CD14-positive monocyte (primary cell): Measurements from ENCODE around the gene TMEM158. TPM values are rescaled to one million over a fixed set of nuclear protein-coding genes. Genes with fewer than 3 reads are reported as not detected.
A peak's percentile ranks its signal among the peaks of the same experiment; 100 is the strongest.

Experiments used
- DNase-seq, 3 donors: peaks; one replicate each; pipeline ENCODE4 v3.0.0-alpha.2; 2011 to 2022
- H2AFZ ChIP-seq: 2 replicates; pipeline ENCODE4 v1.6.0; 2012; ENCODE audit warnings: mild to moderate bottlenecking, low read depth, low read length, inconsistent platforms; ENCODE audit not compliant: insufficient read depth, poor library complexity, severe bottlenecking
- H3K27ac ChIP-seq, 2 donors: 1 replicate in 1 of 2; 2 replicates in 1 of 2; pipeline ENCODE4 v1.5.1; 2012 to 2013; ENCODE audit warnings: low read length in 2 of 2, control low read depth in 1 of 2, inconsistent platforms in 1 of 2, low read depth in 1 of 2, mild to moderate bottlenecking in 1 of 2
- H3K27me3 ChIP-seq, 2 donors: one replicate each; pipeline versions ENCODE4 v1.6.0 to v1.6.1; 2011 to 2013; ENCODE audit warnings: low read length in 2 of 2; ENCODE audit not compliant: control insufficient read depth in 2 of 2, insufficient read depth in 2 of 2
- H3K36me3 ChIP-seq, 2 donors: replicated peaks in 1 of 2; 1 replicate in 1 of 2; 2 replicates in 1 of 2; pipeline versions ENCODE4 v1.5.1 to v1.6.1; 2012 to 2013; ENCODE audit warnings: low read length in 2 of 2, control low read depth in 1 of 2, inconsistent platforms in 1 of 2, mild to moderate bottlenecking in 1 of 2; ENCODE audit not compliant: insufficient read depth in 2 of 2, control insufficient read depth in 1 of 2
- H3K4me1 ChIP-seq, 2 donors: 1 replicate in 1 of 2; 2 replicates in 1 of 2; pipeline versions ENCODE4 v1.5.1 to v1.6.1; 2012 to 2013; ENCODE audit warnings: low read length in 2 of 2, control low read depth in 1 of 2, inconsistent platforms in 1 of 2, mild to moderate bottlenecking in 1 of 2, moderate library complexity in 1 of 2; ENCODE audit not compliant: insufficient read depth in 2 of 2, control insufficient read depth in 1 of 2
- H3K4me2 ChIP-seq: replicated peaks from 2 replicates; pipeline ENCODE3; 2012; ENCODE audit warnings: low read length, moderate library complexity, mild to moderate bottlenecking; ENCODE audit not compliant: poor library complexity, severe bottlenecking; ENCODE audit errors: extremely low read depth
- H3K4me3 ChIP-seq, 3 experiments: fragments of 200-600 bp in 1 of 3; sonication (generic) in 1 of 3; replicated peaks in 1 of 3; 1 replicate in 2 of 3; 2 replicates in 1 of 3; pipeline ENCODE4 v1.5.1; 2011 to 2013; ENCODE audit warnings: low read length in 3 of 3, mild to moderate bottlenecking in 3 of 3, control low read depth in 2 of 3, low read depth in 2 of 3, inconsistent platforms in 1 of 3, moderate library complexity in 1 of 3
- H3K79me2 ChIP-seq: 2 replicates; pipeline ENCODE4 v1.6.0; 2012; ENCODE audit warnings: mild to moderate bottlenecking, control low read depth, inconsistent platforms, low read length, moderate library complexity; ENCODE audit not compliant: insufficient read depth
- H3K9ac ChIP-seq: 2 replicates; pipeline ENCODE4 v1.6.0; 2017; ENCODE audit warnings: low read length, mild to moderate bottlenecking; ENCODE audit not compliant: insufficient read depth, poor library complexity, severe bottlenecking
- H3K9me3 ChIP-seq, 2 donors: replicated peaks in 1 of 2; 1 replicate in 1 of 2; 2 replicates in 1 of 2; pipeline versions ENCODE4 v1.5.1 to v1.6.1; 2012 to 2013; ENCODE audit warnings: low read length in 2 of 2, control low read depth in 1 of 2; ENCODE audit not compliant: control insufficient read depth in 1 of 2, insufficient read depth in 1 of 2
- H4K20me1 ChIP-seq: 2 replicates; pipeline ENCODE4 v1.6.0; 2012; ENCODE audit warnings: mild to moderate bottlenecking, low read length, control low read depth, moderate library complexity; ENCODE audit not compliant: insufficient read depth
- H3K27ac Mint-ChIP-seq, 7 donors: one replicate each; pipeline ENCODE4 v1.8.0; 2020; ENCODE audit warnings: mild to moderate bottlenecking in 7 of 7, mixed read lengths in 7 of 7, moderate library complexity in 6 of 7, inconsistent platforms in 2 of 7
- H3K27me3 Mint-ChIP-seq, 3 donors: one replicate each; pipeline ENCODE4 v1.8.0; 2021 to 2022; ENCODE audit warnings: low read depth in 3 of 3, mild to moderate bottlenecking in 3 of 3, mixed read lengths in 3 of 3, moderate library complexity in 3 of 3, inconsistent platforms in 1 of 3
- H3K36me3 Mint-ChIP-seq, 2 donors: one replicate each; pipeline ENCODE4 v1.8.0; 2020; ENCODE audit warnings: mixed read lengths in 2 of 2, inconsistent platforms in 1 of 2, mild to moderate bottlenecking in 1 of 2
- H3K4me1 Mint-ChIP-seq: one replicate; pipeline ENCODE4 v1.8.0; 2020; ENCODE audit warnings: mild to moderate bottlenecking, mixed read lengths
- H3K4me3 Mint-ChIP-seq, 2 donors: one replicate each; pipeline ENCODE4 v1.8.0; 2020; ENCODE audit warnings: mild to moderate bottlenecking in 2 of 2, mixed read lengths in 2 of 2, moderate library complexity in 1 of 2
- H3K9me3 Mint-ChIP-seq, 7 donors: one replicate each; pipeline ENCODE4 v1.8.0; 2020 to 2022; ENCODE audit warnings: mixed read lengths in 7 of 7, mild to moderate bottlenecking in 6 of 7, moderate library complexity in 6 of 7, inconsistent platforms in 2 of 7
- WGBS: methylation state at CpG from one replicate; pipeline ENCODE4 v1.1.5; 2013; ENCODE audit warnings: missing lambda C conversion rate; ENCODE audit not compliant: insufficient coverage; 5-methylcytosine and 5-hydroxymethylcytosine counted together
- intact Hi-C, 2 donors: fragments of 100-400 bp; cut with micrococcal nuclease; formaldehyde crosslinking; loops; one replicate each; pipeline versions ENCODE4 v1.15.0 to v1.15.1; 2023
- polyA plus RNA-seq, 3 donors: library from polyadenylated mRNA; depleted of rRNA in 1 of 3; unstranded in 2 of 3; stranded (reverse) in 1 of 3; fragments of 300-500 nt in 2 of 3; fragments of >200 nt in 1 of 3; fragmentation: Illumina TruSeq in 2 of 3; gene quantifications; 1 replicate in 2 of 3; 2 replicates in 1 of 3; pipeline ENCODE4 v1.2.3, GENCODE V29; 2012 to 2021
- TF ChIP-seq, protein P1 (sequence below): fragments of 200-600 bp; IDR thresholded peaks from one replicate; pipeline ENCODE4 v1.8.0; 2022; ENCODE audit warnings: antibody characterized with exemption, mild to moderate bottlenecking

TMEM158 gene
- polyA plus RNA-seq, 3 donors = 0.19 to 0.88 TPM; not detected in 1

DNA sequence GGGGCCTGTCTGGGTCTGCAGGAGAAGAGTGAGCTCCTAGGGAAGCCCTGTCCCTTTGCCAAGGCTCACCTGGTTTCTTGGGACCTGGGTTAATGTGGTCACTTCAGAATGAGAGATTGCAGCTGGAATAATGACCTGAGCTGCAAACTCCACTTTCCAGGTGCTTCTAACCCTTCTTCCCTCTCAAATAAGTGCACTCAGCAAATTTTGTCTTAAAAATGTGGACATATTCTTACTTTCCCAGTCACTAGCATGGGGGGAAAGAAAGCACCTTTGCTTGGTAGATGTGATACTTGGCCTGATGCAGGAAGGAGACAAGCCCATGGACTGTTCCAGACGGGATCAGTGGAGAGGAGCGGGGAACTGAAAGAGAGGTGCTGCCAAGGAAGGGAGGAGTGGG, 41.0 kb downstream of the TMEM158 start:
- Mint-ChIP-seq H3K27ac (no peak overlapping the region), H3K4me3 (no peak overlapping the region), H3K9me3 (no peaks in the 10 kb centered on the region), H3K36me3 (no peaks in the 10 kb centered on the region), H3K27me3 (peaks cover 4 to 8% (median 5%) of the 10 kb centered on the region in 3 donors), H3K4me1 (peaks cover 9% of the 10 kb centered on the region)
- intact Hi-C loops = no loop called here
- no peaks in the 10 kb centered on the region for H3K9me3 ChIP-seq
- H3K4me1 ChIP-seq = peaks cover 5 to 6% of the 10 kb centered on the region in 2 donors
- TF ChIP-seq, protein P1, sequence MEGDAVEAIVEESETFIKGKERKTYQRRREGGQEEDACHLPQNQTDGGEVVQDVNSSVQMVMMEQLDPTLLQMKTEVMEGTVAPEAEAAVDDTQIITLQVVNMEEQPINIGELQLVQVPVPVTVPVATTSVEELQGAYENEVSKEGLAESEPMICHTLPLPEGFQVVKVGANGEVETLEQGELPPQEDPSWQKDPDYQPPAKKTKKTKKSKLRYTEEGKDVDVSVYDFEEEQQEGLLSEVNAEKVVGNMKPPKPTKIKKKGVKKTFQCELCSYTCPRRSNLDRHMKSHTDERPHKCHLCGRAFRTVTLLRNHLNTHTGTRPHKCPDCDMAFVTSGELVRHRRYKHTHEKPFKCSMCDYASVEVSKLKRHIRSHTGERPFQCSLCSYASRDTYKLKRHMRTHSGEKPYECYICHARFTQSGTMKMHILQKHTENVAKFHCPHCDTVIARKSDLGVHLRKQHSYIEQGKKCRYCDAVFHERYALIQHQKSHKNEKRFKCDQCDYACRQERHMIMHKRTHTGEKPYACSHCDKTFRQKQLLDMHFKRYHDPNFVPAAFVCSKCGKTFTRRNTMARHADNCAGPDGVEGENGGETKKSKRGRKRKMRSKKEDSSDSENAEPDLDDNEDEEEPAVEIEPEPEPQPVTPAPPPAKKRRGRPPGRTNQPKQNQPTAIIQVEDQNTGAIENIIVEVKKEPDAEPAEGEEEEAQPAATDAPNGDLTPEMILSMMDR = no peak
- no peak overlapping the region for H2AFZ ChIP-seq
- H3K9ac ChIP-seq = no peak overlapping the region
- no peaks in the 10 kb centered on the region for H3K79me2 ChIP-seq
- no peaks in the 10 kb centered on the region for H4K20me1 ChIP-seq
- DNase-seq = no peak
- H3K4me2 ChIP-seq = no peak overlapping the region
- WGBS = 60% methylated on average over 1 of the region's 2 CpGs
- H3K4me3 ChIP-seq = no peak overlapping the region
- H3K36me3 ChIP-seq = no peaks in the 10 kb centered on the region
- H3K27ac ChIP-seq = no peak overlapping the region
- H3K27me3 ChIP-seq = no peaks in the 10 kb centered on the region

DNA sequence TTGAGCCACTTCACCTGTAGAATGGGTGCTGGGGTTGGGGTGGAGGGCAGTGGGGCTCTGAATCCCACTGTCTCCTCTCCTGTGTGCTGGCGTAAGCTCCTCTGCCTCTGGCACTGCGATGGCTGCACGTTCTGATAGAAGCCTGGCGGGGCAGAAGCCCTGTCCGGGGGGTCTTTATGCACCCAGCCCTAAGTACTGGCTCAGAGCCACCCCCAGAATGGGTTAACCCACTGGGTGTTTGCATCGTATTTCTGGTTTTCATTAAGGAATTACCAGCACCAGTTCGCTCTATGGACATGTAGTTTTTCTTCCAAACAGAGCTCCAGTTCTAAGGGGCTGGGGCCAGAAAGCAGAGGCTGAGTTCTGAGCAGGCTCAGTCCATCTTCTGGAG, 42.2 kb downstream of the TMEM158 start:
- intact Hi-C loops = no loop called here
- WGBS = 91% methylated on average over 6 of the region's 7 CpGs
- Histone ChIP-seq H3K27me3 (no peaks in the 10 kb centered on the region), H3K9ac (no peak overlapping the region), H3K9me3 (no peaks in the 10 kb centered on the region), H3K27ac (no peak overlapping the region), H4K20me1 (no peaks in the 10 kb centered on the region), H3K36me3 (no peaks in the 10 kb centered on the region), H2AFZ (no peak overlapping the region), H3K4me1 (peaks cover 5 to 6% of the 10 kb centered on the region in 2 donors), H3K79me2 (no peaks in the 10 kb centered on the region), H3K4me2 (no peak overlapping the region), H3K4me3 (no peak overlapping the region)
- no peaks in the 10 kb centered on the region for H3K9me3 Mint-ChIP-seq
- peaks cover 4 to 6% (median 5%) of the 10 kb centered on the region in 3 donors for H3K27me3 Mint-ChIP-seq
- H3K4me3 Mint-ChIP-seq = no peak overlapping the region
- peaks cover 9% of the 10 kb centered on the region for H3K4me1 Mint-ChIP-seq
- no peak for DNase-seq
- H3K36me3 Mint-ChIP-seq = no peaks in the 10 kb centered on the region
- TF ChIP-seq, protein P1 = no peak
- peak overlapping the region in 2 of 7 donors; percentile 18 to 36 for H3K27ac Mint-ChIP-seq
